Ecto neural progenitor cell (in vitro differentiated cells): ENCODE data around the gene KIF16B.
"Not testable (repeated sequence)": the region's sequence is repeated elsewhere in the genome, so short reads cannot be mapped to it uniquely, and the experiment has no call there.

Experiments
- DNase-seq: peaks from one replicate; pipeline ENCODE4 v3.0.0-alpha.2; 2018; ENCODE audit warnings: low spot score

KIF16B gene

GRCh38 chr20:16475225-16475624 is 98.0 kb downstream of the KIF16B start:
- no peak for DNase-seq

DNA sequence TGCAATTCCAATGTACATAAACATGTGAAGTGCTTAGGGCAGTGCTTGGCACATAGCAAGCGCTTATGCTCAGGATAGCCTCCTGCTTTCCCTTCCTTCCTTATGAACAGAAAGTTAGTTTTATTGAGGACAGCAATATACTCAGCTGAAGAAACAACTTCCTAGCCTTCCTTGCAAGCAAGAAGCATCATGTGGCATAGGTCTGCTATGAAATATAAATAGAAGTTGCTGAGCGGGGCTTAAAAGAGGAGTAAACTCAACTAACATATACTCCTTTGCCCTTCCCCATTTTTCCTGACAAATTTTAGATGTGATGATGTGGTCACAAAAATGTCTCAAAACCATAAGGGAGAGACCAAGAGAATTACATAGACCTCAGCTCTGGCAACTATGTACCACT is 98.9 kb downstream of the KIF16B start:
- DNase-seq: no peak

DNA sequence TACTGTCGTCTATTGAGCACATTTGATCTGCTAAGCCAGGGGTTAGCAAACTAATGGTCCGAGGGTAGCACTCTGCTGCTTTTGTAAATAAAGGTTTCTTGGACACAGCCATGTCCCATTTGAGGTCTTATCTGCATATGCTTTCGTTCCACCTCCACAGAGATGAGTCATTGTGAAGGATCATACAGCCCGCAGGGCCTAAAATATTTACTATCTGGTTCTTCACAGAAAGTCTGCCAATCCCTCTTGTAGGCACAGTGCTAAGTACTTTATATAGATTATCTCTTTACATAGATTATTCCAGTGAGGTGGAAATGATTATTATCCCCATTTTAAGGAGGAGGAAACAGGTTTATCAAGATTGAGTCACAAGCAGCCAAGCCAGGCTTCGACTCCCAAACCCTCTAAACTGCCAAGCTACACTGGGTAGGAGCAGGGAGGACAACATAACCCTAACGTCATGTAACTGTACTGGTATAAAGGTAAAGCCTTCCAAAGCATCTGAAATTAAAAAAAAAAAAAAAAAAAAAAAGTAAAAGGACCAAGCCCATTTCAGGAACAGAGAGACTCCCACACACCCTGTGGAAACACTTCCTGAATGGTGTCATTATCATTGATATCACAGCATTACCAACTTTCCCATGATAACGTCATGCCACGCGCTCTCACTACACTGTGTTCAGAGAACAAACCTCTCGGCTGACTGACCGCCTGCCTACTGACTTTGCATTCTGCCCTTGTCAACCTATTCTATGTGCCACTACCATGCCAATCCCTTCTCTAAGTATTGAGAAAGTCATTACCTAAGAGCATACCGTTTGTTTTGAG is 101.0 kb downstream of the KIF16B start:
- no peak for DNase-seq

GRCh38 chr20:16469395-16469905 is 103.8 kb downstream of the KIF16B start:
- DNase-seq: no peak

- DNase-seq: no peak
Measured at GRCh38 chr20:16462711-16463110, 110.5 kb downstream of the KIF16B start.

- DNase-seq: no peak
Measured at GRCh38 chr20:16459019-16459700, 114.1 kb downstream of the KIF16B start.

- DNase-seq: no peak
Measured at GRCh38 chr20:16457514-16457913, 115.7 kb downstream of the KIF16B start.

- no peak for DNase-seq
Measured at GRCh38 chr20:16455324-16455723, 117.9 kb downstream of the KIF16B start.

DNA sequence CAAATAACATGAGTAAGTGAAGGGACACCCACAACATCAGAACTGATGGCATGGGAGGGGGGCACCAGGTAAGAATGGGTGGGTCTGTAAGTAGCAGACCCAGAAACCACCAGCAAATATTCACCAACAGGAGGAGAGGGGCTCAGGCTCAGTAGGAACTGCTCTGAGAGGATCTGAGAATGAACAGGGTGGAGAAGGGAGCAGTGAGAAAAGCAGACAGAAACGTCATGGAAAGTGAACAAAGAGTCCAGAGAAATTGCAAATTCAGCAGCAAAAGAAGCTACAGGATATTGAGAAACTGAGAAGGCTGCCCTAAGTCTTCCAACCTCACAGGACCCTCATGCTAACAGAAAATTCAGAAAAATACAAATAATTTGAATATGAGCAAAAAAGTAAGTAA is 121.3 kb downstream of the KIF16B start:
- DNase-seq: no peak

DNA sequence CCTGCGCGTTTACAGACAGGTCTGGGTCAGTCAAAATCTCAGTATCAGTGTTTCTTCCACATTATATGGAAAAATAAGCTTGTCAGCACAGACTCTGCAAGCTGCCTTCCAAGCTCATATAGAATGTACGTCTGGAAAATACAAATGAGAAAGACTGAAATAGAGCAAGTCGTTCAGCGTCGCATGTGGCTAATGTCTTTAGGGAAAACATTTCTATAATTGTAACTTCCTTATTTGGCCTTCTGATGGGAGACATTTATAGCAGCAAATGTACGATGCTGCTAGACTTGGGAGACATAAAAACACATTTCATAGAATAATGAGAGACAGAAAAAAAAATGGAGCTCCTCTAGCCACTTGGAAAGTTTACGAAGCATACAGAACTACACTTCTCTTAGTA is 122.2 kb downstream of the KIF16B start:
- DNase-seq: no peak

DNA sequence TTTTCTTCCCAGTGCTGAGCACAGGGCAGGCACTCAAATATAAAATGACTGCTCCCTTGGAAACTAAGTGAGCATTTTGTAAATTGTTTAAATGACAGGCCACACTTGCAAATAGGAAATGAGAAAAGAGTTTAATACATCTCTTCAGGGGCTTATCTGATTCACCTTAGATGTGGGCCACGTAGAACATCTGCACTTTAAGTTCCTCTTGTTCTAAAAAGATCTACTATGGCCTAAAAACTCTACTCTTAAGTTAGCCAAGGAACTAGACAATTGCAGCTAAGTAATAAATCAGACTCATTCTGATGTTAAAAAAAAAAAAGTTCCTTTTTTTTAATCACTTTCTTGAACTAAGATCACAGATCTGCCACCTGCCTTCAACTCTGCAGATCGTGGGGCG is 126.3 kb downstream of the KIF16B start:
- DNase-seq: no peak

DNA sequence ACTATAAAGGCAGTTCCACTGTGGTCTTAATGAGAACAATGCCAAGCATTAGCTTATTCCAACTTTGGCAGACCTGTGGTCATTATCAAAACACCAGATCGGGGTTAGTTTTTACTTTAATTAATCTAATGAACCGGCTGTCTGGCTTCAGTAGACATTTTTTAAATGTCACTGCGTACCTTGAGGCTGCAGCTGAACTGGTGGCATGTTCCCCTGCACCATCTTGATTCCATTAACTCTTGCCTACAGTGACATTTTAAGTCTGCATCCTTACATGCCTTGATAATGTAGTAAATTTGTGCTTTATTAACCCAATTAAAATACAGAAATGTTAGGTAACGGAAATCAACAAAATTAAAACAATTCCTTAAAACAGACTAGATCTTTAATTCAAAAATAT is 127.0 kb downstream of the KIF16B start:
- DNase-seq: no peak

DNA sequence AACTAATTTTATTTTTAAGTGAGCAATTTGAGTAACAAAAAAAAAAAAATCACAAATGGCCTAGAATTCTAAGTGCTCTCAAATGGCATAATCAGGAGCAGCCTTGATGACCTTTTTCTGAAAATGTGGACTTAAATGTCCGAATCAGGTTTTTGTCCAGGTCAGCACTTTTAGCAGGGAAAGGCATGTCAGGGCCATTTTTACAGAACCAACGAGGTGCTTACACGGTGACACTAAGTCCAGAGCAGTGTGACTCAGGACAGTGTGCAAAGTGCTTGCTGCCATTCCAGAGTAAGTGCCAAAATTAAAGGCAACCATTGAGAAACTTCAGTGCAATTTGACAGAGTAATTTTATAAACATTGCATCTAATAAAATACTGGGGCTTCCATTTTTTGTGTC is 127.8 kb downstream of the KIF16B start:
- no peak for DNase-seq

DNA sequence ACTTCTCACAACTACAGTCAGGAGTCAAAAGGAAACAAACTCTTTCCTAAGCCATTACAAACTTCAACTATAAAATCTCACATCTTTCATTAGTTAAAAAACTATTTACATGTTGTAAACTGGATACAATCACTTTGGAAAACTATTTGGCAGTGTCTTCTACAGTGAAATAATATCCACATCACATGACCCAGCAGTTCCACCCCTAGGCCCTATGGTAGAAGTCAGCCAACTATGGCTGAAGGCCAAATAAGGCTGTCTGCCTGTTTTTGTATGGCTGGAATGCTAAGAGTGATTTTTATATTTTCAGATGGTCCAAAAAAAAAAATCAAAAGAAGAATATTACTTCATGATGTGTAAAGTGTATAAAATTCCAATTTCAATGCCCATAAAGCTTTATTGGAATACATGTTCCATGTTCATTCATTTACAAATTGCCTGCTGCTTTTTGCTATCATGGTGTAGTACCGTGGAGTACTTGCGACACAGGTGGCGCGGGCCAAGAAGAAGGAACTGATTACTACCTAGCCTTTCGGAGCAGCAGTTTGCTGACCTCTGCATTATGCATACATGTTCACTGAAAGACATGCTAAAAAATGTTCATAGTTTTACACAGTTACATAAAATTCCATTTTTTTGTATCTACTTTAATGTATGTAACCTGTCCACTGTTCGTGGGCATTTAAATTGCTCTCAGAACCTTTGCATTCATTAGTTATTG is 129.0 kb downstream of the KIF16B start:
- no peak for DNase-seq

DNA sequence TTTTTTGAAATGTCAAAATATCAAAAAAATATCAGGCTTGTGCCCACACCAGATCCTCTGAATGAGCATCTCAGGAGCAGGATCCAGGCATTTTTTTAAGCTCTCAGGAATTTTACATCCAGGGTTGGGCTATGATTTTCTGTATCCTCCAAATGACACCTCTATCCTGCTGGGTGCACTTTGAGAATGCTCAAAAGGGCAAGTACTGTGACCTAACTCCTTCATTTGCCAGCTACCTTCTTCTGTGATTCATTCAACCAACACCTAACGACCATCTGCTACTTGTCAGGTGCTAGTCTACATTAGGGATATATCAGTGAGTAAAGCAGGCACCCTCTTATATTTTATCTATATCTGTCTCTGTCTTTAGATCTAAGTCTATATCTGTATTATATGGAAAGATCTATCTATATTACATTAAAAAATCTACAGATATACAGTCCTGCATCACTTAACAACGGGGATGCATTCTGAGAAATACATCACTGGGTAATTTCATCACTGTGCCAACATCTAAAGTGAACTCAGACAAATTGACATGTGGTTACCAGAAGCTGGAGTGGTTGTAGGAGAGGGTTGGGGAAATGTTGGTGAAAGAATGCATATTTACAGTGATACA is 131.6 kb downstream of the KIF16B start:
- DNase-seq: no peak

GRCh38 chr20:16440686-16441085 is 132.6 kb downstream of the KIF16B start:
- DNase-seq: no peak

DNA sequence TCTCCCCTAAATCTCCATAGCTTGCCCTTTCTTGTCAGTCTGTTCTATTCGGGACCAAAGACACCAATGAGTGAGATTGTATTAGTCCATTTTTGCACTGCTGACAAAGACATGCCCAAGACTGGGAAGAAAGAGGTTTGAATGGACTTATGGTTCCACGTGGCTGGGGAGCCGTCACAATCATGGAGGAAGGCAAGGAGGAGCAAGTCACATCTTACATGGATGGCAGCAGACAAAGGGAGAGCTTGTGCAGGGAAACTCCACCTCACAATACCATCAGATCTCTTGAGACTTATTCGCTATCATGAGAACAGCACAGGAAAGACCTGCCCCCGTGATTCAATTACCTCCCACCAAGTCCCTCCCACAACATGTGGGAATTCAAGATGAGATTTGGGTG is 133.7 kb downstream of the KIF16B start:
- not testable (repeated sequence) for DNase-seq

DNA sequence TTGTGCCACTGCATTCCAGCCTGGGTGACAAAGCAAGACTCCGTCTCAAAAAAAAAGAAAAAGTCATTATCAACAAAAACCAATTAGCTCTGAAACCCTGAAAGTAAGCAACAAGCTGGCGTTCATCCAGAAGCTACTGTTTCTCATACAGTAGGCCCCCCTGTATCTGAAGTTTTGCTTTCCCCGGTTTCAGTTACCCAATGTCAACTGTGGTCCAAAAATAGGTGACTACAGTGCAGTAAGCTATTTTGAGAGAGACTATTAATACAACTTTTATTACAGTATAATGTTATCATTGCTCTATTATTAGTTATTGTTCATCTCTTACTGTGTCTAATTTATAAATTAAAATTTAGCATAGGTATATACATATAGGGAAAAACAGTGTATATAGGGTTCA is 135.1 kb downstream of the KIF16B start:
- no peak for DNase-seq

DNA sequence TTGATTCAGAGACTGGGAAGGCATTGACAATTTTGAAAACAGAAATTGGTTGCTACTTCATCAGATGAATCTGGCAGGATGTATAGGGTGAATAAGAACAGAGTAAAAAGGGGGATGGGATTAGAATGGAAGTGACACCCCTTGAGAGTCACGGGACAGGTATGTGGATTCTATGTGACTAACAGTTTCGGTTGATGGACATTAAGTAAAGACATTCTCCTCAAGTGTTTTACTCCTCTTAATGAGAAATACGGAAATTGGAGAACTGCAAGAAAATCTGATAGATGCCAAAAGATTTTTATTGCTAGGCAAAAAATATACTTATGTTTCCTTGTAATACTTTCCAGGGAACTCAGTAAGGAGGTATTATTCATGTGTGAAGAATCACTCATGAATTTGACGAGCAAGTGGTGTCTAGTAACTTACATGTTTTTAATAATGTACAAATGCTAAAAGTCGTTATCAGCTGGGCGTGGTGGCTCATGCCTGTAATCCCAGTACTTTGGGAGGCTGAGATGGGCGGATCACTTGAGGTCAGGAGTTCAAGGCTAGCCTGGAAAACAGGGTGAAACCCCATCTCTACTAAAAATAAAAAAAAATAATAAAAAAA is 135.8 kb downstream of the KIF16B start:
- DNase-seq: no peak

DNA sequence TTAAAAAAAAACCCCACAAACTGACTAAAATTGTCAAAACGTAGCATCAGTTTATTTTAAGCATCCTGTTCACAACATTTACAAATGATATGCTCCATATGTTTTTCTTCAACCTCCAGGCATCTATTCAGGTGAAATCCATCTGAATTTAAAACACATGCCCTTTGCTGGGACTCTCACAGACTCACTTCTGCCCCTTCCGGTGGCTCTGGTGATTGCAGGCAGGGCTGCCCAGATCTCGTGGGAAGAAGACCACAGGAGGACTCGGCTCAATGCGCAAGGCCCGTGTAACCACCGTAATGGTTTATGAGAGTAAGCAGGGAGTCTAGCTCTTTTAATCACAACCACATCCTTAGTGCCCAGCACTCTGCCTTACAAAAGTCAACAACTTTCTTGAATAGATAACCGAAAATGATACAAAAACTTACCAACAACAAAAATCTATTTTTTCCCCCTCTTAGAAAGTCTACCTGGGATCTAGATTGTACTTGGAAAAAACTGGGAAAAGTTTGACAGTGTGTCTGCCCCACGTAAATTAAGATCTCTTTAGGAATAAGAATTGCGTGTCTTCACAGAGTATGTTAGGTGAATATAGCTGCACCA is 139.1 kb downstream of the KIF16B start:
- DNase-seq: peak; percentile 55

DNA sequence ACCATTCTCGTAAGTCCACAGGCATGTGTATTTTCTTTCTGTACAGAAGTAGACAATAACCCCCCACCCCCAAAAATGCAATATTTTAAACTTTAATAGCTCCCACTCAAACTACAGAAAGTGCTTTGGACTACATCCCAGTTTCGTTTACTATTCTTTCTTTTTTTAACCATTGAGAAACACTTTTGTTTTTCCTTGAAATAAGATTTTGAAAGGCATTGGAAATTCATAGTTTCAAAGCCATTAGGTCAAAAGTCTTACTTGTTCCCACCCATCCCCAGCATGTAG is 140.0 kb downstream of the KIF16B start:
- no peak for DNase-seq
